Hepatocyte (in vitro differentiated cells): ENCODE data around the gene PIN1. TPM values are rescaled to one million over a fixed set of nuclear protein-coding genes. Genes with fewer than 3 reads are reported as not detected.

Source experiments
- DNase-seq: peaks from one replicate; pipeline ENCODE4 v3.0.0-alpha.2; 2016; ENCODE audit warnings: low spot score
- H2AFZ ChIP-seq: fragments of 200-600 bp; sonication (generic); 2 replicates; pipeline ENCODE4 v1.6.0; 2016; ENCODE audit warnings: antibody characterized with exemption, mild to moderate bottlenecking
- H3K27ac ChIP-seq: fragments of 200-600 bp; sonication (generic); 2 replicates; pipeline ENCODE4 v1.5.1; 2016; ENCODE audit warnings: mild to moderate bottlenecking
- H3K27me3 ChIP-seq: fragments of 200-600 bp; sonication (generic); 2 replicates; pipeline ENCODE4 v1.6.1; 2016
- H3K36me3 ChIP-seq: fragments of 200-600 bp; sonication (generic); replicated peaks from 2 replicates; pipeline ENCODE4 v1.5.1; 2016; ENCODE audit warnings: low read depth; ENCODE audit not compliant: insufficient read depth
- H3K4me1 ChIP-seq: fragments of 200-600 bp; sonication (generic); 2 replicates; pipeline ENCODE4 v1.5.1; 2016; ENCODE audit warnings: mild to moderate bottlenecking, moderate library complexity; ENCODE audit not compliant: insufficient read depth
- H3K4me2 ChIP-seq: fragments of 200-600 bp; sonication (generic); 2 replicates; pipeline ENCODE4 v1.6.0; 2016
- H3K4me3 ChIP-seq: fragments of 200-600 bp; sonication (generic); 2 replicates; pipeline ENCODE4 v1.5.1; 2016; ENCODE audit warnings: mild to moderate bottlenecking
- H3K79me2 ChIP-seq: fragments of 200-600 bp; sonication (generic); 2 replicates; pipeline ENCODE4 v1.6.0; 2017; ENCODE audit warnings: mild to moderate bottlenecking
- H3K9me2 ChIP-seq: fragments of 200-600 bp; sonication (generic); replicated peaks from 2 replicates; pipeline ENCODE4 v1.6.0; 2017; ENCODE audit warnings: mild to moderate bottlenecking; ENCODE audit not compliant: insufficient read depth
- H3K9me3 ChIP-seq: fragments of 200-600 bp; sonication (generic); 2 replicates; pipeline ENCODE4 v1.5.1; 2016; ENCODE audit warnings: low read depth, mild to moderate bottlenecking
- H4K20me1 ChIP-seq: fragments of 200-600 bp; sonication (generic); 2 replicates; pipeline ENCODE4 v1.6.0; 2016; ENCODE audit warnings: mild to moderate bottlenecking; ENCODE audit not compliant: insufficient read depth, poor library complexity, severe bottlenecking
- EZH2 ChIP-seq: fragments of 200-600 bp; sonication (generic); IDR thresholded peaks from 2 replicates; pipeline ENCODE4 v1.6.1; 2016; ENCODE audit warnings: antibody characterized with exemption, mild to moderate bottlenecking, borderline replicate concordance
- EZH2phosphoT487 ChIP-seq: fragments of 200-600 bp; sonication (generic); IDR thresholded peaks from one replicate; pipeline ENCODE4 v1.6.1; 2018; ENCODE audit warnings: antibody characterized with exemption, mild to moderate bottlenecking, low read depth, moderate library complexity; ENCODE audit not compliant: unreplicated experiment, severe bottlenecking
- WGBS: methylation state at CpG from one replicate; pipeline ENCODE4 v1.1.6; 2016; ENCODE audit warnings: low lambda C conversion rate; ENCODE audit errors: missing lambda C conversion rate; 5-methylcytosine and 5-hydroxymethylcytosine counted together
- polyA plus RNA-seq: library from polyadenylated mRNA; unstranded; fragments of >200 nt; fragmentation: Nextera tagmentation; extraction: Ambion mirVana; gene quantifications from 2 replicates; pipeline ENCODE4 v1.2.1, GENCODE V29; 2016
- total RNA-seq: library from RNA; depleted of rRNA; stranded (reverse); fragments of >200 nt; gene quantifications from 2 replicates; pipeline ENCODE4 v1.2.3, GENCODE V29; 2014
- TF ChIP-seq, protein P1 (sequence below): fragments of 200-600 bp; sonication (generic); IDR thresholded peaks from 2 replicates; pipeline ENCODE4 v1.5.1; 2016; ENCODE audit warnings: antibody characterized with exemption, mild to moderate bottlenecking; ENCODE audit not compliant: poor library complexity

Gene PIN1
- total and polyA plus RNA-seq, 2 experiments from 2014 or later = 62.1 to 123 TPM

DNA sequence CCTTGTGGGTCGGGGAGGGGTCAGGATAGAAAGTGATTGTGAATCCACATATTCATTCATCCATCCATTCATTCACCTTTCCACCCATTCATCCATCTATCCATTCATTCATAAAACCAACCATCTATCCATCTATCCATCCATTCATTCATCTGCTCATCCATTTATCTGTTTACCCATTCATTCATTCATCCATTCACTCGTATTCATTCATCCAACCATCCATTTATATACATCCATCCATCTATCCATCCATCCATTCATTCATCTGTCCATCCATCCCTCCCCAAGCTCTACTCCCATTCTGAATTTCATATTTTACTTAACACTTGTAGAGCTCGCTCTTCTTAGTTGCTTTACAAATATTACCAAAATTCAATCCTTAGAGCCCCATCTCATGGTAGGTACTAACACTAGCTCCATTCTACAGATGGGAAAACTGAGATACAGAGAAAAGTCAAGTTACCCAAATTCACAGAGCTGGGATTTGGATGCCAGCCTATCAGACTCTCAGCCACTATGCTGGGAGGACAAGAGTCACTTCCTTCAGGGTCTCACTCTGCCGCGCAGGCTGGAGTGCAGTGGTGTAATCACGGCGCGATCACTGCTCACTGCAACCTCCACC lies 37.6 kb downstream of the PIN1 start:
- TF ChIP-seq EZH2phosphoT487 (no peak), EZH2 (no peak)
- TF ChIP-seq, protein P1, sequence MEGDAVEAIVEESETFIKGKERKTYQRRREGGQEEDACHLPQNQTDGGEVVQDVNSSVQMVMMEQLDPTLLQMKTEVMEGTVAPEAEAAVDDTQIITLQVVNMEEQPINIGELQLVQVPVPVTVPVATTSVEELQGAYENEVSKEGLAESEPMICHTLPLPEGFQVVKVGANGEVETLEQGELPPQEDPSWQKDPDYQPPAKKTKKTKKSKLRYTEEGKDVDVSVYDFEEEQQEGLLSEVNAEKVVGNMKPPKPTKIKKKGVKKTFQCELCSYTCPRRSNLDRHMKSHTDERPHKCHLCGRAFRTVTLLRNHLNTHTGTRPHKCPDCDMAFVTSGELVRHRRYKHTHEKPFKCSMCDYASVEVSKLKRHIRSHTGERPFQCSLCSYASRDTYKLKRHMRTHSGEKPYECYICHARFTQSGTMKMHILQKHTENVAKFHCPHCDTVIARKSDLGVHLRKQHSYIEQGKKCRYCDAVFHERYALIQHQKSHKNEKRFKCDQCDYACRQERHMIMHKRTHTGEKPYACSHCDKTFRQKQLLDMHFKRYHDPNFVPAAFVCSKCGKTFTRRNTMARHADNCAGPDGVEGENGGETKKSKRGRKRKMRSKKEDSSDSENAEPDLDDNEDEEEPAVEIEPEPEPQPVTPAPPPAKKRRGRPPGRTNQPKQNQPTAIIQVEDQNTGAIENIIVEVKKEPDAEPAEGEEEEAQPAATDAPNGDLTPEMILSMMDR = no peak
- DNase-seq = no peak
- WGBS = 96% methylated on average over 8 of the region's 8 CpGs
- H4K20me1 ChIP-seq = no peaks in the 10 kb centered on the region
- no peaks in the 10 kb centered on the region for H3K36me3 ChIP-seq
- no peak overlapping the region for H2AFZ ChIP-seq
- H3K79me2 ChIP-seq = no peaks in the 10 kb centered on the region
- H3K27me3 ChIP-seq = no peaks in the 10 kb centered on the region
- no peaks in the 10 kb centered on the region for H3K9me2 ChIP-seq
- no peak overlapping the region for H3K4me3 ChIP-seq
- no peak overlapping the region for H3K4me2 ChIP-seq
- no peak overlapping the region for H3K27ac ChIP-seq
- H3K9me3 ChIP-seq = no peaks in the 10 kb centered on the region
- H3K4me1 ChIP-seq = no peaks in the 10 kb centered on the region

DNA sequence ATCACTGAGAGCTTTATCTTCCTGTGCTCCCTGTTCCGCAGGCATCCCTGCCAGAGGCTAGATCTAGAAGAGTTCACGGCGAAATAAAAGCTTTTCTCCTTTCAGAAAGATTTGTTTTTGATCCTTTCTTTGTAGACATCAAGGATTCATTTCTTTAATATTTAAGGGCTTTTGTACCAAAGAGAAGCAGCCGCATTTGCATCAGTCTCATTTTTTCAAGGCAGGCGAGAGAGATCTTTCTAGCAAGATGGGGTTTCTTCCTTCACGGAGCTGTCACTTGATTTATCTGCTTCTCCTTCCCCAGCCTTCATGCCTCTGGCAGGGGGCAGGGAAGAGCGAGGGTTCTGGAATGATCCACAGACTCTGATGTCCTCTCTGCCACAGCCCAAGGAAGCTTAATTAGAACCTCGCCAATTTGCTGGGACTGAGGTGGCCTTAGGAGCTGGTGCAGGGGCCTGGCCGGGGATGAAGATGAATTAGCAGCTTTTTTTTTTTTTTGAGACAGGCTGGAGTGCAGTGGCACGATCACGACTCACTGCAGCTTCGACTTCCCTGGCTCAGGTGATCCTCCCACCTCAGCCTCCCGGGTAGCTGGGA lies 40.0 kb downstream of the PIN1 start:
- 81% methylated on average over 13 of the region's 13 CpGs for WGBS

DNA sequence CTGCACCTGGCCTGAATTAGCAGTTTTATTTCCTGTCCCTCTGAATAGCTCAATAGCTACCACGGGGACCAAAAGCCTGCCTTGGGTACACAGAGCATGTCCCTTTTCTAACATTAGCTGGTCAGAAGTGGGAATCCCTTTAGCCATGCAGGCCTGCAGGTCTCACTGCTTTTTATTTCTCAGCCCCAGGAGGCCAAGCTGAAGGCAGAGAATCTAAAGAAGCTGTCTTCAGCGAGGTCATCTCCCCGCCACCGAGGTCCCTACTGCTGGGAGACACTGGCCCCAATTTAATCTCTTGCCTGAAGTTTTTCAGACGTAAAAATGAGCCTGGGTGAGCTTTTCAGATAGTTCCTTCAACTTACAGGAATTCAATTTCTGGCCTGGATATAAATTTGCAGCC lies 40.7 kb downstream of the PIN1 start:
- Histone ChIP-seq H3K9me3 (no peaks in the 10 kb centered on the region), H3K79me2 (no peaks in the 10 kb centered on the region), H3K27me3 (no peaks in the 10 kb centered on the region), H3K4me3 (no peak overlapping the region), H3K36me3 (no peaks in the 10 kb centered on the region), H4K20me1 (no peaks in the 10 kb centered on the region), H3K4me1 (no peaks in the 10 kb centered on the region), H3K9me2 (no peaks in the 10 kb centered on the region), H3K27ac (no peak overlapping the region), H3K4me2 (no peak overlapping the region), H2AFZ (no peak overlapping the region)
- WGBS = 70% methylated on average over 5 of the region's 5 CpGs
- no peak for DNase-seq
- TF ChIP-seq EZH2 (no peak), EZH2phosphoT487 (no peak)
- TF ChIP-seq, protein P1 = no peak

More for the DNA sequence above, 40.0 kb downstream of the PIN1 start:
- Histone ChIP-seq H3K4me3 (no peak overlapping the region), H3K79me2 (no peaks in the 10 kb centered on the region), H3K9me2 (no peaks in the 10 kb centered on the region), H3K9me3 (no peaks in the 10 kb centered on the region), H3K27me3 (no peaks in the 10 kb centered on the region), H3K36me3 (no peaks in the 10 kb centered on the region), H3K4me1 (no peaks in the 10 kb centered on the region), H3K27ac (no peak overlapping the region), H2AFZ (no peak overlapping the region), H4K20me1 (no peaks in the 10 kb centered on the region), H3K4me2 (no peak overlapping the region)
- TF ChIP-seq EZH2phosphoT487 = no peak
- no peak for DNase-seq

DNA sequence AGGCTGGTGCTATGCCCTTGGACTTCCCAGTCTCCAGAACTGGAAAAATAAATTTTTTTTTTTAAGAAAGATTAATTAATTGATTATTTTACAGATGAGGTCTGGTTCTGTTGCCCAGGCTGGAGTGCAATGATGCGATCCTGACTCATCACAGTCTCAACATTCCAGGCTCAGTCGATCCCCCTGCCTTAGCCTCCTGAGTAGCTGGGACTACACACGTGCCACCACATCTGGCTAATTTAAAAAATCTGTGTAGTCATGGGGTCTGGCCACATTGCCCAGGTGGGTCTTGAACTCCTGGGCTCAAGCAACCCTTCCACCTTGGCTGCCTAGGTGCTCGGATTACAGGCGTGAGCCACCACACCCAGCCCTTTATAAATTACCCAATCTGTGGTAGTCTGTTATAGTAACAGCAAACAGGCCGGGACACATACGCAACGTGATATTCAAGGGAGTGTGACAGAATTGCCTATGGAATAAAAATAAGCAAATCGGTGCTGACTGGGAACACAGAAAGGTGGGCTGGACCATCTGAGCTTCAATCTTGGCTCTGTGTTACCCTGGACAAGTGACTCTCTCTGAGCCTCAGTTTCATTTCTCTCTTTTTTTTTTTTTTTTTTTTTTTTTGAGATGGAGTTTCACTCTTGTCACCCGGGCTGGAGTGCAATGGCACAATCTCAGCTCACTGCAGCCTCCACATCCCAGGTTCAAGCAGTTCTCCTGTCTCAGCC lies 42.8 kb downstream of the PIN1 start:
- Histone ChIP-seq H3K27me3 (no peaks in the 10 kb centered on the region), H3K27ac (no peak overlapping the region), H3K4me1 (no peaks in the 10 kb centered on the region), H3K79me2 (no peaks in the 10 kb centered on the region), H3K36me3 (no peaks in the 10 kb centered on the region), H2AFZ (no peak overlapping the region), H4K20me1 (no peaks in the 10 kb centered on the region), H3K4me2 (no peak overlapping the region), H3K4me3 (no peak overlapping the region), H3K9me2 (no peaks in the 10 kb centered on the region), H3K9me3 (no peaks in the 10 kb centered on the region)
- DNase-seq = no peak
- TF ChIP-seq, protein P1 = no peak
- no peak for TF ChIP-seq EZH2phosphoT487
- WGBS = 90% methylated on average over 10 of the region's 10 CpGs
